WERI-Rb-1 (cell line): ENCODE measurements around the gene PSPN.

Experiments used
- DNase-seq: peaks from one replicate; pipeline ENCODE4 v3.0.0-alpha.2; 2020
- H3K27ac ChIP-seq: fragments of 250-450 bp; sonication (Bioruptor Pico); 2 replicates; pipeline ENCODE4 v1.5.1; 2020; ENCODE audit warnings: mild to moderate bottlenecking, moderate library complexity
- H3K27me3 ChIP-seq: fragments of 250-450 bp; sonication (Bioruptor Pico); 2 replicates; pipeline ENCODE4 v1.5.1; 2021; ENCODE audit warnings: mild to moderate bottlenecking, low read depth, moderate library complexity; ENCODE audit not compliant: insufficient read depth, severe bottlenecking
- H3K36me3 ChIP-seq: fragments of 250-450 bp; sonication (Bioruptor Pico); 2 replicates; pipeline ENCODE4 v1.5.1; 2020; ENCODE audit warnings: mild to moderate bottlenecking, moderate library complexity
- H3K4me3 ChIP-seq: 2 replicates; pipeline ENCODE4 v1.5.1; 2011; ENCODE audit warnings: low read depth, mild to moderate bottlenecking, control low read depth, low read length
- H3K9me3 ChIP-seq: fragments of 250-450 bp; sonication (Bioruptor Pico); 2 replicates; pipeline ENCODE4 v1.5.1; 2021; ENCODE audit warnings: mild to moderate bottlenecking, moderate library complexity; ENCODE audit not compliant: severe bottlenecking
- CTCF ChIP-seq: IDR thresholded peaks from 2 replicates; pipeline ENCODE4 v1.5.1; 2011; ENCODE audit warnings: low read depth, mild to moderate bottlenecking, control low read depth, inconsistent platforms, low read length

The PSPN gene

GRCh38 chr19:6414793-6415590 is 39.3 kb upstream of the PSPN start:
- 0 out of 2 replicates have a peak, but pooled peaks have one; percentile 6 for TF ChIP-seq CTCF
- Histone ChIP-seq H3K27ac (no peak overlapping the region), H3K27me3 (no peaks in the 10 kb centered on the region), H3K4me3 (no peak overlapping the region), H3K9me3 (no peaks in the 10 kb centered on the region), H3K36me3 (peaks cover 58% of the 10 kb centered on the region)
- no peak for DNase-seq

GRCh38 chr19:6413721-6414643 is 38.2 kb upstream of the PSPN start:
- Histone ChIP-seq H3K27ac (no peak overlapping the region), H3K27me3 (no peaks in the 10 kb centered on the region), H3K4me3 (no peak overlapping the region), H3K9me3 (no peaks in the 10 kb centered on the region), H3K36me3 (peaks cover 48% of the 10 kb centered on the region)
- 0 out of 2 replicates have a peak, but pooled peaks have one; percentile 3 for TF ChIP-seq CTCF
- no peak for DNase-seq

GRCh38 chr19:6413291-6413690 is 37.6 kb upstream of the PSPN start:
- H3K36me3 ChIP-seq = peaks cover 41% of the 10 kb centered on the region
- H3K27me3 ChIP-seq = no peaks in the 10 kb centered on the region
- no peak for TF ChIP-seq CTCF
- H3K9me3 ChIP-seq = no peaks in the 10 kb centered on the region
- no peak for DNase-seq
- no peak overlapping the region for H3K27ac ChIP-seq
- no peak overlapping the region for H3K4me3 ChIP-seq

- no peaks in the 10 kb centered on the region for H3K9me3 ChIP-seq
- DNase-seq = peak; percentile 69
These were observed 36.8 kb upstream of the PSPN start for GRCh38 chr19:6412447-6413091.

More at GRCh38 chr19:6412447-6413091, 36.8 kb upstream of the PSPN start:
- no peak overlapping the region for H3K27ac ChIP-seq
- peaks cover 34% of the 10 kb centered on the region for H3K36me3 ChIP-seq
- H3K4me3 ChIP-seq = no peak overlapping the region
- TF ChIP-seq CTCF = peak; percentile 88
- H3K27me3 ChIP-seq = no peaks in the 10 kb centered on the region
